Endothelial cell (in vitro differentiated cells): Measurements from ENCODE around the gene NTF4. TPM values are rescaled to one million over a fixed set of nuclear protein-coding genes. Genes with fewer than 3 reads are reported as not detected.
"Not testable (repeated sequence)": the region's sequence is repeated elsewhere in the genome, so short reads cannot be mapped to it uniquely, and the experiment has no call there.

Experiments
- DNase-seq: peaks from one replicate; pipeline ENCODE4 v3.0.0; 2021; ENCODE audit warnings: low spot score
- H3K27ac Mint-ChIP-seq: one replicate; pipeline ENCODE4 v1.8.0; 2021; ENCODE audit warnings: mixed read lengths, inconsistent platforms; ENCODE audit not compliant: unreplicated experiment
- H3K27me3 Mint-ChIP-seq: one replicate; pipeline ENCODE4 v1.8.0; 2021; ENCODE audit warnings: mild to moderate bottlenecking, moderate library complexity, mixed read lengths, inconsistent platforms; ENCODE audit not compliant: unreplicated experiment
- H3K36me3 Mint-ChIP-seq: one replicate; pipeline ENCODE4 v1.8.0; 2021; ENCODE audit warnings: mild to moderate bottlenecking, low read depth, mixed read lengths, inconsistent platforms; ENCODE audit not compliant: unreplicated experiment
- H3K4me1 Mint-ChIP-seq: one replicate; pipeline ENCODE4 v1.8.0; 2021; ENCODE audit warnings: mild to moderate bottlenecking, mixed read lengths, inconsistent platforms; ENCODE audit not compliant: unreplicated experiment
- H3K4me3 Mint-ChIP-seq: one replicate; pipeline ENCODE4 v1.8.0; 2021; ENCODE audit warnings: mild to moderate bottlenecking, mixed read lengths, inconsistent platforms; ENCODE audit not compliant: unreplicated experiment
- H3K9me3 Mint-ChIP-seq: one replicate; pipeline ENCODE4 v1.8.0; 2021; ENCODE audit warnings: mixed read lengths, inconsistent platforms; ENCODE audit not compliant: unreplicated experiment
- total RNA-seq: library from RNA; stranded (reverse); fragmentation: NEBNext Ultra II Directional; extraction: Animal tissue kit (Norgen Biotek cat#: 25700); gene quantifications from one replicate; pipeline ENCODE4 v1.2.1, GENCODE V29; 2021; ENCODE audit not compliant: unreplicated experiment
- TF ChIP-seq, protein P1 (sequence below): fragments of 200-600 bp; sonication (generic); IDR thresholded peaks from one replicate; pipeline ENCODE4 v1.5.0; 2021; ENCODE audit warnings: antibody characterized with exemption; ENCODE audit not compliant: unreplicated experiment

NTF4 gene
- total RNA-seq, 1 donor from 2014 or later = not detected

DNA sequence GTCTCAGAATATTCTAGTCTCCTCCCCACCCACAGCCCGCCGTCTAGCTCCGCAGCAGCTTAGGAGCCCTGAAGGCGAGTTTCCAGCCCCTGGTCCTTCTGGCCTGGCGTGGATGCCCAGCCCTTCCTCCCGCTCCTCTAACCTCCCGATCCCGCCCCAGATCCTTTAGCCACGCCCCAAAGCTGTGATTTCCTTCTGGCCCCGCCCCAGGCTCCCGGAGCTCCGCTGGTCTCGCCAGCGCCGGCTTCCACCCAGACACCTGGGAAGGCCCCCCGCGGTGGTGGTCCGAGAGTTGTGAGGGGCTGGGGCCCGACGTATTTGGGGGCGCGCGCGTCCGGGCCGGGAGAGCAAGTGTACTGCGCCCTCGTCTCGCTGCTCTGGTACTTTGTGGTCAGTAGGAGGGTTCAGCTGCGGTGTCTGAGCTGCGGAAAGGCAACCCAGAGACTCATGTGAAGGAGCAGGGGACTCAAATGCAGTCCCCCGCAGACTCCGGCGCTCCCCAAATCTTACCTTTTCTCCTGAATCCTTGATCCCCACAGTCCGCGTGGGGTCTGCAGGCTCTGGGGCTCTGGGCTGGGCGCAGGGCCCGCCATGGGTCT is 6.9 kb downstream of the NTF4 start, which contains the start of gene CGB7:
Gene CGB7 (minus strand): TSS at position 114 of the 599 bp plus-strand sequence. CDS start 2,374 bp downstream, outside the sequence.
- TF ChIP-seq, protein P1, sequence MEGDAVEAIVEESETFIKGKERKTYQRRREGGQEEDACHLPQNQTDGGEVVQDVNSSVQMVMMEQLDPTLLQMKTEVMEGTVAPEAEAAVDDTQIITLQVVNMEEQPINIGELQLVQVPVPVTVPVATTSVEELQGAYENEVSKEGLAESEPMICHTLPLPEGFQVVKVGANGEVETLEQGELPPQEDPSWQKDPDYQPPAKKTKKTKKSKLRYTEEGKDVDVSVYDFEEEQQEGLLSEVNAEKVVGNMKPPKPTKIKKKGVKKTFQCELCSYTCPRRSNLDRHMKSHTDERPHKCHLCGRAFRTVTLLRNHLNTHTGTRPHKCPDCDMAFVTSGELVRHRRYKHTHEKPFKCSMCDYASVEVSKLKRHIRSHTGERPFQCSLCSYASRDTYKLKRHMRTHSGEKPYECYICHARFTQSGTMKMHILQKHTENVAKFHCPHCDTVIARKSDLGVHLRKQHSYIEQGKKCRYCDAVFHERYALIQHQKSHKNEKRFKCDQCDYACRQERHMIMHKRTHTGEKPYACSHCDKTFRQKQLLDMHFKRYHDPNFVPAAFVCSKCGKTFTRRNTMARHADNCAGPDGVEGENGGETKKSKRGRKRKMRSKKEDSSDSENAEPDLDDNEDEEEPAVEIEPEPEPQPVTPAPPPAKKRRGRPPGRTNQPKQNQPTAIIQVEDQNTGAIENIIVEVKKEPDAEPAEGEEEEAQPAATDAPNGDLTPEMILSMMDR = no peak
- peaks cover 25% of the 10 kb centered on the region for H3K27me3 Mint-ChIP-seq
- DNase-seq = peak; percentile 63
- no peak within 1 kb of the TSS for H3K27ac Mint-ChIP-seq
- peaks cover 8% of the 10 kb centered on the region for H3K4me1 Mint-ChIP-seq
- no peaks in the 10 kb centered on the region for H3K36me3 Mint-ChIP-seq
- no peaks in the 10 kb centered on the region for H3K9me3 Mint-ChIP-seq
- H3K4me3 Mint-ChIP-seq = peak within 1 kb of the TSS; percentile 63

DNA sequence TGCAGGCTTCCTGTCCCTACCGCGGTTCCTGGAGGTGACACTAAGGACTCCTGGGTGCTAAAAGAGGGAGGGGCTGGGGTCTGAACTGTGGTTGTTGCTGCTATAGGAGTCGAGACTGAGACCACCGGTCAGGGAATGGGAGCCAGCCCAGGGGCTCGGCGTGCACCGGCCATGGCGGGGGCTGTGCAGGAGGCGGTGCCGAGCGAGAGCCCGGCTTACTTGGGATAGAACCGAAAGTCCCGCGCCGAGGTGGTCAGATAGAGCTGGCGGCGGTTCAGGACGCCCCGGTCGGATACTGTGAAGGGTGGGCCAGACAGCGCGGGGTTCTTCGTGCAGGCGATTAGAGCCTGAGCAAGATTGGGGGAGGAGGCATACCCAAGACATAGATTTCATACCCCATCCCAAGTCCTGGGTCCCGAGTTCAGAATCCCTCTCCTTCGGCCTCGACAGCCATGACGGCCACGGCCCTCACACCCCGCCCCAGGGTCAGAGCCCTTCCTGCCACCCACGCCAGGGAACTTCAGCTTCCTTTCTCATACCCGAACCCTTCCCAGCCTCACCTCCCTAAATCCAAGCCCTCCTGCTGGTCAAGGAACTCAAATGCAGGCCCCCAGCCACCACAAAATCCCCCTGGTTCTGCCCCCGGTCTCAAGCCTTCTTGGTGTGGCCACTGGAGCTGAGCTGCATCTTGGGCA is 7.6 kb downstream of the NTF4 start:
- H3K27ac Mint-ChIP-seq, H3K9me3 Mint-ChIP-seq, H3K36me3 Mint-ChIP-seq, H3K4me1 Mint-ChIP-seq, DNase-seq: not testable (repeated sequence)
- peaks cover 25% of the 10 kb centered on the region for H3K27me3 Mint-ChIP-seq
- H3K4me3 Mint-ChIP-seq = peak overlapping the region; percentile 63

DNA sequence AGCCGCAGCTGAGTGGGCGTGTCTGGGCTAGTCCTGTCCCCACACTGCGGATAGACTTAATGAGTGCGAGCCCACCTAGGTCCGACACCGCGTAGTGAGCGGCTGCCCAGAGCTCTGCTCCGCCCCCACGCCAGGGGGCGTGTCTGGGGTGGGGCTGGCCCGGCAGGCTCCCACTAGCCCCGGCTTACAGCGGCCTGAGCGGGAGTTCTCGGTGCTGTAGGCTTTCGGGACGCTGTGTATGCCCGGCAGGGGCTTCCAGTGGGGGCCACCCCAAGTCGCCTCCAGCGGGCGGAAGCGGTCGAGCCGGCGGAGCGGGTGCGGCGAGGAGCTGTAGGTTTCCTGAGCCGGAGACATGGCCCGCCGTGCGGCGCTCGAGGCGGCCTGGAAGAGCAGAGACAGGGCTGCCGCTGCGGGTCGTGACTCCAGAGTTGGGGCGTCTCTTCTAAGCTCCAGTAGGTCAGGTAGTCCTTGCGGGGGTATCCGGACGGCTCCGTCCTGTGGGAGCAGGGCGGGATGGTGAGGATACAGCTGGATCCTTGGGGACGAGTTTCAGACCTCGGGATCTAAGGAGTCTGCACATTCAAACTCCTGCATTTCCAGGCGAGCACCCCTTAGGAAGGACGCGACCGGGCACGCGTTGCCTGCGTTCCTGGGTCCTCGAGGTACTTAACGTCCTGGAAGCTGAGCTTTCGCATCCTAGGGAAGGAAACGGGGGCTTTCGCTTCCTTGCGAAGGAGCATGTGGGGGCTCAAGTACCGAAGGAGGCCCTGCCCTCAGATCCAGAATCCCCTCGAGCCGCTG is 8.3 kb downstream of the NTF4 start:
- H3K36me3 Mint-ChIP-seq = no peaks in the 10 kb centered on the region
- H3K27me3 Mint-ChIP-seq = peaks cover 25% of the 10 kb centered on the region
- peak; percentile 64 for DNase-seq
- TF ChIP-seq, protein P1 = no peak
- H3K4me3 Mint-ChIP-seq = no peak overlapping the region
- peaks cover 8% of the 10 kb centered on the region for H3K4me1 Mint-ChIP-seq
- no peak overlapping the region for H3K27ac Mint-ChIP-seq
- H3K9me3 Mint-ChIP-seq = no peaks in the 10 kb centered on the region

DNA sequence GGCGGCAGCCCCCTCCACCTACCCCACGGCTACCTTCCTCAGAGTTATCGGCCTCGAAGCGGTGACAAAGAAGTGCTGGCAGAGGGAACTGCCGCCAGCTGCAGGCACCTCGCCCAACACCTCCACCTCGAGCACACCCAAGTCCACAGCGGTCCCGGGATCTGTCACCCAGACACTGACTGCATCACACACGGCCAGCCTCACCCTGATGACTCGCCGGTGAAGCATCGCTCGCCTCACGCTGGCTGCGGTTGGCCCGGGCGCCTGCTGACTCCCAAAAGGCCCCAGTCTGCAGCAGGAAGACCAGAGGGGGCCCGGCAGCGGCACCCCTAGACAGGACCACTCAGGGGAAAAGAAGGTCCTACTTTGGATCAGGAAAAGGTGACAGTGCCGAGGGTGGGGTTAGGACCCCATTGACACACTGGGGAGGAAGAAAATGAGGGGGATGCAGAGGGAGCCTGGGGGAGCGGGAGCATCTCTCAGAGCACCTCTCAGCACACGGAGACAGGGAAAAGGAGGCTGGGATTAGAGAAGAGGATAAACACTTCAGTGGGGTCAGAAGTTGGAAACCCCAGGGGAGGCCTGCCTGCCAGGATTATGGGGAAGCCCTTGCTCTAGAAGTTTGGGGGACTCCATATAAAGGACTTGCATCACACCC is 14.1 kb downstream of the NTF4 start:
- not testable (repeated sequence) for H3K9me3 Mint-ChIP-seq, H3K27ac Mint-ChIP-seq, DNase-seq, H3K4me3 Mint-ChIP-seq, H3K36me3 Mint-ChIP-seq, H3K4me1 Mint-ChIP-seq, H3K27me3 Mint-ChIP-seq

DNA sequence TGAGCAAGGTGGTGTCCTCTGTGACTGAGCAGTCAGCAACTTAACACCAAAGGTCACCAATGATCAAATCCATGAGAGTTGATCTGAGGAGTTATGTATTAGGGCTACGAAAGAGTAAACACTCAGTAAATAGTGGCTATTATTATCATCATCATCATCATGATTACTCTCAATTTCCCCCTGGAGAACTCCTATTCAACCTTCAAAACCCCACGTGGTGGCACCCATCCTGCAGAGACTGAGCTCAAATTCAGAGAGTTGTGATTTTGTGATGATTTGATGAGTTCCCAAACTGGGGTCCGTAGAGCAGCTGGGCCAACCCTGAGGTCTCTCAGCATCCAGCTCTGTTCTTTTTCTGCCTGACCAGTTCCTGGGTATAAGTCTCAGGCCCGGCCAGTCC is 14.8 kb downstream of the NTF4 start:
- H3K27me3 Mint-ChIP-seq, H3K4me1 Mint-ChIP-seq, H3K36me3 Mint-ChIP-seq, H3K27ac Mint-ChIP-seq, DNase-seq, H3K9me3 Mint-ChIP-seq: not testable (repeated sequence)
- peak overlapping the region; percentile 14 for H3K4me3 Mint-ChIP-seq

DNA sequence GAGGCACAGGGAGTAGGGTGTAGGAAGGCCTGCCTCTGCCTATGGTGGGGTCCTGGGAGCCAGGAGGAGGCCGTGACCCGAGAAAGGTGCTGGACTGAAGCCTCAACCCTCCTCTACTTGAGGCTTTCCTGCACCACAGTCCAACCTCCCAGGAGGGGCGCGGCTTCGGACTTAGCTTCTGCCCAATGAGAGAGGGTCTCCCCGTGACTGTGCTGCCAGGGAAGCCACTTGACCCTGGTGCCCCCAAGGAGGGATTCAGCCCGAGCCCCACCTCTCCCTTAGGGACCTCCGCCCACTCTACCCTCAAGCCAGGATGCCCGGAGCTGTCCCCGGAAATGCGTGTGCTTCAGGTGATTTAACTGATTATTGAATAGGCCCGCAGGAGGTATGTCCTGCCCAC is 15.6 kb downstream of the NTF4 start, which contains the start of gene CGB8:
Gene CGB8 (minus strand): TSS at position 101 of the 400 bp plus-strand sequence. CDS start 372 bp downstream, outside the sequence.
- H3K27me3 Mint-ChIP-seq, H3K27ac Mint-ChIP-seq: not testable (repeated sequence)

DNA sequence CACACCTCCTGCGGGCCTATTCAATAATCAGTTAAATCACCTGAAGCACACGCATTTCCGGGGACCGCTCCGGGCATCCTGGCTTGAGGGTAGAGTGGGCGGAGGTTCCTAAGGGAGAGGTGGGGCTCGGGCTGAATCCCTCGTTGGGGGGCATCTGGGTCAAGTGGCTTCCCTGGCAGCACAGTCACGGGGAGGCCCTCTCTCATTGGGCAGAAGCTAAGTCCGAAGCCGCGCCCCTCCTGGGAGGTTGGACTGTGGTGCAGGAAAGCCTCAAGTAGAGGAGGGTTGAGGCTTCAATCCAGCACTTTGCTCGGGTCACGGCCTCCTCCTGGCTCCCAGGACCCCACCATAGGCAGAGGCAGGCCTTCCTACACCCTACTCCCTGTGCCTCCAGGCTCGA is 21.1 kb downstream of the NTF4 start, which contains the start of gene CGB5:
Gene CGB5 (plus strand): TSS at position 301 of the 400 bp plus-strand sequence. CDS start 362 bp downstream, outside the sequence.
- H3K4me1 Mint-ChIP-seq, H3K9me3 Mint-ChIP-seq, DNase-seq, H3K27me3 Mint-ChIP-seq, H3K27ac Mint-ChIP-seq, H3K36me3 Mint-ChIP-seq, H3K4me3 Mint-ChIP-seq: not testable (repeated sequence)

More for the DNA sequence above, 15.6 kb downstream of the NTF4 start, which contains the start of gene CGB8:
- H3K9me3 Mint-ChIP-seq, H3K36me3 Mint-ChIP-seq, DNase-seq, H3K4me1 Mint-ChIP-seq: not testable (repeated sequence)
- peak within 1 kb of the TSS; percentile 14 for H3K4me3 Mint-ChIP-seq

DNA sequence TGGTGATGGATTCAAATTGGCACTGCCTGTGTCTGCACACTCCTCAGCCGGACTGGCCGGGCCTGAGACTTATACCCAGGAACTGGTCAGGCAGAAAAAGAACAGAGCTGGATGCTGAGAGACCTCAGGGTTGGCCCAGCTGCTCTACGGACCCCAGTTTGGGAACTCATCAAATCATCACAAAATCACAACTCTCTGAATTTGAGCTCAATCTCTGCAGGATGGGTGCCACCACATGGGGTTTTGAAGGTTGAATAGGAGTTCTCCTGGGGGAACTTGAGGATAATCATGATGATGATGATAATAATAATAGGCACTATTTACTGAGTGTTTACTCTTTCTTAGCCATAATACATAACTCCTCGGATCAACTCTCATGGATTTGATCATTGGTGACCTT is 22.0 kb downstream of the NTF4 start:
- DNase-seq, H3K27ac Mint-ChIP-seq, H3K27me3 Mint-ChIP-seq, H3K4me3 Mint-ChIP-seq, H3K9me3 Mint-ChIP-seq, H3K36me3 Mint-ChIP-seq, H3K4me1 Mint-ChIP-seq: not testable (repeated sequence)
